GM21367 (cell line): ENCODE measurements around the gene CCDC27.

Experiments used
- ATAC-seq: cut with Tn5 transposase; IDR thresholded peaks from one replicate; pipeline ENCODE4 v1.9.1; 2021; ENCODE audit not compliant: unreplicated experiment

The CCDC27 gene

DNA sequence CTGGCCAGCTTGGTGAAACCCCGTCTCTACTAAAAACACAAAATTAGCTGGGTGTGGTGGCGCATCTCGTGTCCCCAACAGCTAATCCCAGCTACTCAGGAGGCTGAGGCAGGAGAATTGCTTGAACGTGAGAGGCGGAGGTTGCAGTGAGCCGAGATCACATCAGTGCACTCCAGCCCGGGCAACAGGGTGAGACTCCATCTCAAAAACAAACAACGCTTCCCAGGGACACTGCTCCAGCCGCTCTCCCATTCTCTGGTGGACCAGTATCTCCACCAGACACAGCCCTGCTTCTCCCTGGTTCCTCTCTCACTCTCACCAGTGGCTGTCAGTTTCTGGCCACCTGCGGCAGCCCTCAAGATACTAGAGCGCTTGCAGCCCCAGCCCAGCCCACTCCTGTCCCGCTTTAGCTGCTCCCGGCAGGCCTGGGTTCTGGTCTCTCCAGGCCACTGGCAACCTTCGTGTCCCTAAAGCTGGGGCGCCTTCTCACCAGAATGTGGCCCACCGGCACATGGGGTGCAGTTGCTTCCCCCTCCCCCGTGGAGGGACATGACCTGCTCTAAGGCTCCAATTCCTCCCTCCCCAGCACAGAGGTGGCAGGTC, 65.0 kb downstream of the CCDC27 start:
- ATAC-seq: no peak

DNA sequence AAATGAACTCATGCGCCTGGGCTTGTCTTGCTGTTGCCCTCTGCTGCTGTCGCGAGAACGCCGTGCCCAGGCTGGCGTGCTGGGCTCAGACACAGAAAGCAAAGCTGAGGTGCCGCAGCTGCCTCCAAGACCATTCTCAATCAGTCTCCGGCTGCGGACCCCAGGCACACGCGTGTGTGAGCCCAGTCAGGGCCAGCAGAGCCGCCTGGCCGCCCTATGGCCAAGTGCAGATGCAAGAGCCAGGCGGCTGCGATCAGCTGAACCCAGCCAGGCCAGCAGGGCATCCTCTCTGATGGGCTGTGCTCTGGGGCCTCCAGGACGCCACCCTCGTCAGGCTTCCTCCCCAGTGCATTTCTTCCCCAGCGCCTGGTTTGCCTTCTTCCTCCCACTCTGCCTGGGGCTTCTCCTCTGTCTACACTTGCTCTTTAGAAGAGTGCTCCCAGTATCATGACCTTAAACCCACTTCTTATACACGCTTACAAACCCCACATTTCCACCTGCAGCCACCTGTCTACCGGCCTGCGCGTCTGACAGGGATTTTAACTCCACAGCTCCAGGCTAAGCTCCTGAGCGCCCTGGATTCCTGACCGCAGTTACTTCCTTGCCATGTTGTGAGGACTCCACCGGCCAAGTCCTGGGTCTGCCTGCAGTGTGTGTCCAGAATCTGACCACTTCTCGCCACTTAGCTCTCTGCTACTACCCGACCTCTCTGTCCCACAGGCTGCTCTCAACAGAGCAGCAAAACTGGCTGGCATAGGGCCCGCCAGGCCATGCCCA, 65.8 kb downstream of the CCDC27 start:
- ATAC-seq: no peak

DNA sequence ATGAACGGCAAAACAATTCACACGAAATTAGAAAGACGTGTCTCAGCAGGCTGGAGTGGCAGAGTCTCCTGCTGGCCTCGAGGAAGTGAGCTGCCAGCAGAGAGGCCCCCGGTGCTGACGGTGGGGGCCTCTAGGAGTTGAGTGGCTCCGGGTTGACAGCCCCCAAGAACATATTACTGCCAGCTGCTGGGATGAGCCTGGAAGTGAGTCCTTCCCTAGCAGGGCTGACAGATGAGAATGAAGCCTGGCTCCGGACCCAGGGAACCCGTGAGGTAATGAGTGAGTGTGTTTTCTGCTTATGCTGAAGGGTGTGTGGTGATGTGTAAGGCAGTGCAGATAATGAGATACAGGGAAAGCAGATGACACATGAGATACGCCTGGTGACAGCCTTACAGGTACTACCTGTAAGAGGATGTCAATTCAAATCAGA, 67.5 kb downstream of the CCDC27 start:
- ATAC-seq: no peak

DNA sequence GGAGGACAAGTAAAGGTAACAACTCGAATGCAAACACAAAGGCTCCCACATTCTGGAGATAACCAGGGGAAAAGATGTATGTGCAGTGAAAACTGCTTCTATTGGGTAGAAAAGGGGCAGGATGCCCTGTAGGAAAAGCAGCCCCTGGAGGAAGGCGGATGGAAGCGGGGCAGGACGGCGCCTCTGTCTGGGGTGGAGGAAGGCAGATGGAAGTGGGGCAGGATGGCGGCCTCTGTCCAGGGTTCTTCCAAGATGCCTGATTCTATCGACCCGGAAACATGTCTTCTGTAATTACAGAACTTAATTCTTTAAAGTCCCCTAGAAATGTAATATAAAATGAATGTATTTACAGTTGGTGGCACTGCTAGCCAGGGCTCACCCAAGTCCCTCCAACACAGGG, 68.1 kb downstream of the CCDC27 start:
- no peak for ATAC-seq

DNA sequence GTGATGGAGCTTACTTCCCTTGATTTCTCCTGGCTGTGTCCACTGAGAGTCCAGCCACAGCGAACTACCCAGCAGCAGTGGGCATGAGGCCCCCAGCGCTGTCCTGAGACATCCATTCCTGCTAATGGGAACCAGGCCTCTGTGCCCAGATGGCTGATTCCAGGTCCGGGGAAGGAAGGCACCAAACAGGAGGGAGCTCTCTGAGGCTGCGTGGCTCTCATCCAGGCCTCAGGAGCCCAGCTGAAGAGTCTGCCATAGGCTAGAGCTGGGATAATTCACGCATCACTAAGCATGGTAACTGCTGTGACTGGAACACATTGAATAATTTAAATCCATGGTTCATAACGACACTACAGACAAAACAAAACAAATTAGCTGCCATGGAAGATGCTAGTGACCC, 68.8 kb downstream of the CCDC27 start:
- no peak for ATAC-seq
